Fibroblast of lung (primary cell): ENCODE measurements around the gene RGS12. TPM values are rescaled to one million over a fixed set of nuclear protein-coding genes. Genes with fewer than 3 reads are reported as not detected.

Experiments used
- DNase-seq, 2 donors: peaks; one replicate each; pipeline versions ENCODE4 v3.0.0 to v3.0.0-alpha.2; 2010; ENCODE audit warnings: low read depth in 2 of 2
- H2AFZ ChIP-seq: 2 replicates; pipeline ENCODE4 v1.5.1; 2012; ENCODE audit warnings: low read length, control low read depth, inconsistent platforms
- H3K27ac ChIP-seq: 2 replicates; pipeline ENCODE4 v1.5.1; 2011; ENCODE audit warnings: low read length, control low read depth; ENCODE audit not compliant: insufficient read depth
- H3K27me3 ChIP-seq: 2 replicates; pipeline ENCODE4 v1.5.1; 2011; ENCODE audit warnings: mild to moderate bottlenecking, low read length; ENCODE audit not compliant: control insufficient read depth, insufficient read depth
- H3K36me3 ChIP-seq: 2 replicates; pipeline ENCODE4 v1.5.1; 2011; ENCODE audit warnings: low read length; ENCODE audit not compliant: control insufficient read depth, insufficient read depth
- H3K4me1 ChIP-seq: 2 replicates; pipeline ENCODE4 v1.5.1; 2011; ENCODE audit warnings: low read length; ENCODE audit not compliant: control insufficient read depth, insufficient read depth; ENCODE audit errors: extremely low read depth
- H3K4me2 ChIP-seq: 2 replicates; pipeline ENCODE4 v1.5.1; 2011; ENCODE audit warnings: low read length, control low read depth; ENCODE audit not compliant: insufficient read depth; ENCODE audit errors: extremely low read depth
- H3K4me3 ChIP-seq, 4 experiments: fragments of 200-600 bp in 1 of 4; sonication (generic) in 1 of 4; replicated peaks in 1 of 4; 2 replicates each; pipeline ENCODE4 v1.5.1; 2011 to 2016; ENCODE audit warnings: low read length in 4 of 4, low read depth in 3 of 4, mild to moderate bottlenecking in 3 of 4, control low read depth in 2 of 4, inconsistent platforms in 1 of 4, mixed read lengths in 1 of 4; ENCODE audit not compliant: insufficient read depth in 1 of 4; ENCODE audit errors: control extremely low read depth in 1 of 4
- H3K79me2 ChIP-seq: 2 replicates; pipeline ENCODE4 v1.5.1; 2012; ENCODE audit warnings: mild to moderate bottlenecking, low read length, inconsistent platforms; ENCODE audit not compliant: control insufficient read depth, insufficient read depth
- H3K9ac ChIP-seq: 2 replicates; pipeline ENCODE4 v1.5.1; 2011; ENCODE audit warnings: mild to moderate bottlenecking, low read length, control low read depth; ENCODE audit not compliant: insufficient read depth
- H3K9me3 ChIP-seq: 2 replicates; pipeline ENCODE4 v1.5.1; 2012; ENCODE audit warnings: low read depth, low read length; ENCODE audit not compliant: control insufficient read depth, insufficient read depth
- H4K20me1 ChIP-seq: 2 replicates; pipeline ENCODE4 v1.5.1; 2011; ENCODE audit warnings: low read length; ENCODE audit not compliant: control insufficient read depth, insufficient read depth; ENCODE audit errors: extremely low read depth
- EZH2 ChIP-seq: IDR thresholded peaks from 2 replicates; pipeline ENCODE4 v1.5.1; 2012; ENCODE audit warnings: low read length, control low read depth, mild to moderate bottlenecking; ENCODE audit errors: missing control alignments
- polyA plus RNA-seq, 2 donors: library from polyadenylated mRNA; depleted of rRNA in 1 of 2; stranded (reverse) in 1 of 2; unstranded in 1 of 2; fragments of >200 nt; gene quantifications; 2 replicates each; pipeline ENCODE4 v1.2.1, GENCODE V29; 2011 to 2012; ENCODE audit warnings: missing spikeins in 1 of 2
- total RNA-seq: library from RNA; depleted of rRNA; stranded (reverse); fragments of >200 nt; gene quantifications from 2 replicates; pipeline ENCODE4 v1.2.1, GENCODE V29; 2014
- TF ChIP-seq, protein P1 (sequence below), 2 donors: IDR thresholded peaks in 1 of 2; conservative IDR thresholded peaks in 1 of 2; 1 replicate in 1 of 2; 2 replicates in 1 of 2; pipeline ENCODE4 v1.5.1; 2011 to 2012; ENCODE audit warnings: low read length in 2 of 2, control low read depth in 1 of 2, inconsistent platforms in 1 of 2, low read depth in 1 of 2, mild to moderate bottlenecking in 1 of 2

Gene RGS12
- total and polyA plus RNA-seq, 2 donors (not counting 1 experiment from before 2014, with no cell fraction given), result 5.1 to 21.1 TPM

DNA sequence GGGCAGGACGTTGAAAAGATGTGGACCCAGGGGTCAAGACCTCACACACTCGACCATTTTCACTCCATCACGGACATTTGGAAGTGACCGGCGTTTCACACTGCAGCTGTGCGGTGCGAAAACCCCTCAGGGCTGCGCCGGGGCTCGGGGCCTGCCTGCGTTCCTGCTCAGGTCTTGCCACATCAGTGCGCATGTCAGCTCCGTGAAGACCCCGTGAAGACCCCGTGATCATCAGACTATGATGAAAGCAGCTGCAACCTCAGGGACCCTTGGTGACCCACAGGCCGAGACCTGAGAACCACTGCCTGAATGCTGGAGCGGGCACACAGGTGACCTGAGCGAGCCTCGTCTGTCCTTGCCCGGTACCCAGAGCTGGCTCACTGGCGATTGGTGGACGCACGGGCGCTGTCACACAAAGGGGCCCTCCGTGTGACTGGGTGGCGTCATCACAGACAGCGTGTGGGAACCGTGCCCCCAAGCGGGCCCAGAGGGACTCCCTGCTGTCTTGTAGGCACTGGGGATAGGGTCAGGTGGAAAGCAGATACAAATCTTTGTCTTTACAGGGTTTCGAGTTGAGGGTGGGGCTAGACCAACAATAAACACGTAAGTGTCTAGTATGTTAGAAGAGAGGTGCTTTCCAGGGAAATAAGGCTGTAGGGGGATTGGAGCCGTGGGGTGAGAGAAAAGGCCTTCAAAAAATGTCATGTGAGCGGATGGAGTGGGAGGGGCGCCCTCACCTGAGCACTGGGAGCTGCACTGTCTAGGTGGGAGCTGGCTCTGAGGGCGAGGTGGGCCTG is 31.2 kb upstream of the RGS12 start:
- no peaks in the 10 kb centered on the region for H3K36me3 ChIP-seq
- H3K79me2 ChIP-seq, result no peaks in the 10 kb centered on the region
- DNase-seq, result no peak
- no peaks in the 10 kb centered on the region for H3K9me3 ChIP-seq
- no peak overlapping the region for H3K9ac ChIP-seq
- no peaks in the 10 kb centered on the region for H3K27me3 ChIP-seq
- no peak for TF ChIP-seq EZH2
- TF ChIP-seq, protein P1, sequence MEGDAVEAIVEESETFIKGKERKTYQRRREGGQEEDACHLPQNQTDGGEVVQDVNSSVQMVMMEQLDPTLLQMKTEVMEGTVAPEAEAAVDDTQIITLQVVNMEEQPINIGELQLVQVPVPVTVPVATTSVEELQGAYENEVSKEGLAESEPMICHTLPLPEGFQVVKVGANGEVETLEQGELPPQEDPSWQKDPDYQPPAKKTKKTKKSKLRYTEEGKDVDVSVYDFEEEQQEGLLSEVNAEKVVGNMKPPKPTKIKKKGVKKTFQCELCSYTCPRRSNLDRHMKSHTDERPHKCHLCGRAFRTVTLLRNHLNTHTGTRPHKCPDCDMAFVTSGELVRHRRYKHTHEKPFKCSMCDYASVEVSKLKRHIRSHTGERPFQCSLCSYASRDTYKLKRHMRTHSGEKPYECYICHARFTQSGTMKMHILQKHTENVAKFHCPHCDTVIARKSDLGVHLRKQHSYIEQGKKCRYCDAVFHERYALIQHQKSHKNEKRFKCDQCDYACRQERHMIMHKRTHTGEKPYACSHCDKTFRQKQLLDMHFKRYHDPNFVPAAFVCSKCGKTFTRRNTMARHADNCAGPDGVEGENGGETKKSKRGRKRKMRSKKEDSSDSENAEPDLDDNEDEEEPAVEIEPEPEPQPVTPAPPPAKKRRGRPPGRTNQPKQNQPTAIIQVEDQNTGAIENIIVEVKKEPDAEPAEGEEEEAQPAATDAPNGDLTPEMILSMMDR (conservative IDR thresholded peaks at IDR 0.05 in 1 of 2, IDR thresholded peaks at IDR 0.05 in 1 of 2; ENCODE audit: low read depth in 1 of 2, low read length in 2 of 2), result no peak
- no peak overlapping the region for H3K27ac ChIP-seq
- no peaks in the 10 kb centered on the region for H4K20me1 ChIP-seq
- no peak overlapping the region for H2AFZ ChIP-seq
- no peak overlapping the region for H3K4me3 ChIP-seq
- no peak overlapping the region for H3K4me2 ChIP-seq
- no peaks in the 10 kb centered on the region for H3K4me1 ChIP-seq

DNA sequence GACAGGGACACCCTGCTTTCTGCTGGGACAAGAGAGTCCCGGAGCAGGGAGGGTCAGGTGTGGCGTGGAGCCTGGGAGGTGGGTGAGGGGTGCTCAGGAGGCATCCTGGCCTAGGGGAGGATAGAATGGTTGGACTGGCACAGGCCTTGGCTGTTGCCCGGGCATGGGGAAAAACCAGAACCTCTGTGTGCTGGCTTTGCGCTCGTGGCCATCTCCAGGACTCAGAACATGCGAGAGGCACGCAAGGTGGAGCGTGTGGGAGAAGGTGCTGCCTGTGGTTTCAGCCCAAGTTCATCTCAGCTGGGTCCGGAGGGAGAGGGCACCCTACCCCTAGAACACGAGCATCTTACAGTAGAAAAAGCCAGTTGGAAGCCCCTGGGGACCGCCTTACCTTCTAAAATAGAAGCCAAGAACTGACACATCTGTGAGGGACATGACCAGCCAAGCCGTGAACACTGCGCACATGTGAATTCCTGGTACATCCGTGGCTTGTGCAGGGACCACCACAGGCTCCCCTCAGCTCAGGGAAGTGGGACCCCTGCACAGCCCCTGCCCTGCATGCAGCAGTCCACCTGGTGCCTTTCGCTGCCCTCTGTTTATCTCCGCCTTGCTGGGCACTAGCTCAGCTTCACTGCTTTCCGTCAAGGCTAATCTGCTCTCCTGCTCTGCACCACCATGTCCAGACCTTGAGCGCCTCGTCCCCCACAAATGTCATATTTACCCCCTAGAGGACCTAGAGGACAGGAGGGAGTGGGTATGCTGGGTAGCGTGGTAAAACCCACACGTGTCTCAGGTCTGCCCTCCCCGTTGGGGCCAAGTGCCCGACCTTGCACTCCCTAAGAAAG is 30.4 kb upstream of the RGS12 start:
- H3K4me2 ChIP-seq, result no peak overlapping the region
- no peak for DNase-seq
- no peaks in the 10 kb centered on the region for H3K27me3 ChIP-seq
- H3K4me3 ChIP-seq, result no peak overlapping the region
- H4K20me1 ChIP-seq, result no peaks in the 10 kb centered on the region
- H3K79me2 ChIP-seq, result no peaks in the 10 kb centered on the region
- TF ChIP-seq EZH2, result no peak
- TF ChIP-seq, protein P1 (conservative IDR thresholded peaks at IDR 0.05 in 1 of 2, IDR thresholded peaks at IDR 0.05 in 1 of 2; ENCODE audit: low read depth in 1 of 2, low read length in 2 of 2), result no peak
- H3K9me3 ChIP-seq, result no peaks in the 10 kb centered on the region
- H3K9ac ChIP-seq, result no peak overlapping the region
- no peaks in the 10 kb centered on the region for H3K4me1 ChIP-seq
- H3K27ac ChIP-seq, result no peak overlapping the region
- no peak overlapping the region for H2AFZ ChIP-seq
- no peaks in the 10 kb centered on the region for H3K36me3 ChIP-seq
